GF-D8 (cell line): ENCODE data around the gene ARHGAP19.

Experiments used
- DNase-seq: peaks from one replicate; lab custom pipeline; 2025; lab: John Stamatoyannopoulos, UW

ARHGAP19 gene, protein sequence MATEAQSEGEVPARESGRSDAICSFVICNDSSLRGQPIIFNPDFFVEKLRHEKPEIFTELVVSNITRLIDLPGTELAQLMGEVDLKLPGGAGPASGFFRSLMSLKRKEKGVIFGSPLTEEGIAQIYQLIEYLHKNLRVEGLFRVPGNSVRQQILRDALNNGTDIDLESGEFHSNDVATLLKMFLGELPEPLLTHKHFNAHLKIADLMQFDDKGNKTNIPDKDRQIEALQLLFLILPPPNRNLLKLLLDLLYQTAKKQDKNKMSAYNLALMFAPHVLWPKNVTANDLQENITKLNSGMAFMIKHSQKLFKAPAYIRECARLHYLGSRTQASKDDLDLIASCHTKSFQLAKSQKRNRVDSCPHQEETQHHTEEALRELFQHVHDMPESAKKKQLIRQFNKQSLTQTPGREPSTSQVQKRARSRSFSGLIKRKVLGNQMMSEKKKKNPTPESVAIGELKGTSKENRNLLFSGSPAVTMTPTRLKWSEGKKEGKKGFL

DNA sequence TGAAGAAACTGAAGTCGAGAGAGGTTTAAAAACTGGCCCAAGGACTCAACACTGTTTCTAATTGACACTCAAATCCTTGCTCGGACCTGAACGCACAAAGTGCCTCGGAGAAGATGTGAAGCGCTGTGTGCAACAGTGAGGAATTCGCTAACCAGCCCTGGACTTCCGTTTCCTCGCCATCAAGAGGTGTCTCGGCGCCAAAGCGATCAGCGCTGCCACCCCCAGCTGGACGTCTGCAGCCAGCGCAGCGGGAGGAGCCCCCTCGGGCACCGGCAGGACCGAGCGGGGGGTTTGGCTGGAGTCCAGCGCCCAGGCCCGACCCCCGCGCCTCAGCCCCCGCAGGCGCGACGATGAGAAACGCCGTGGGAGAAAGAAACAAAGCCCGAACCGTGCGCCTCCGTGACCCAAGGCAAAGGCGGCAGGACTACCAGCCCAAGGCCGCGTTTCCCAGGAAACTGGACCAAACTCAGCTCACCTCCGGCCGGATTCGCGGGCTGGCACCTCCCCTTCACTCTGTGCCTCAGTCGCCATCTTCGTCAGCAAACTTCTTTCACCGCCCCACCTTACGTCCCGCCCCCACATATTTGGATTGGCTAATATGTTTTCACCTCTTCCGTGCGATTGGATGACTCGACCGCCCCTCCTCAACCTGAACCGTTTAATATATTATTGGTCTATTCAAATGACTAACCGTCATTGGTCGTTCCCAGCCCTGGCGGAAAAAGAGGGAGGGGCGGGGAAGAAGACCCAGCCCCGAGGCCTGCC is at the start of gene ARHGAP19:
ARHGAP19 (minus strand) TSS at position 541 of the 765 bp plus-strand sequence; CDS start at position 531, 10 bp downstream.
- peak; percentile 97 for DNase-seq

DNA sequence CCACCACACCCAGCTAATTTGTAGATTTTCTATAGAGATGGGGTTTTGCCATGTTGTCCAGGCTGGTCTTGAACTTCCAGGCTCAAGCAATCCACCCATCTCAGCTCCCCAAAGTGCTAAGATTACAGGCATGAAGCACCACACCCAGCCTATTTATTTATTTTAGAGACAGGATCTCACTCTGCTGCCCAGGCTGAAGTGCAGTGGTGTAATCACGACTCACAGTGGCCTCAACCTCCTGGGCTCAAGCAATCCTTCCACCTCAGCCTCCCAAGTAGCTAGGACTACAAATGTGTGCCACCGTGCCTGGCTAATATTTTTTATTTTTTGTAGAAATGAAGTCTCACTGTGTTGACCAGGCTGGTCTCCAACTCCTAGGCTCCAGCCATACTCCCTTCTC is 49.0 kb upstream of the ARHGAP19 start:
- DNase-seq: no peak

DNA sequence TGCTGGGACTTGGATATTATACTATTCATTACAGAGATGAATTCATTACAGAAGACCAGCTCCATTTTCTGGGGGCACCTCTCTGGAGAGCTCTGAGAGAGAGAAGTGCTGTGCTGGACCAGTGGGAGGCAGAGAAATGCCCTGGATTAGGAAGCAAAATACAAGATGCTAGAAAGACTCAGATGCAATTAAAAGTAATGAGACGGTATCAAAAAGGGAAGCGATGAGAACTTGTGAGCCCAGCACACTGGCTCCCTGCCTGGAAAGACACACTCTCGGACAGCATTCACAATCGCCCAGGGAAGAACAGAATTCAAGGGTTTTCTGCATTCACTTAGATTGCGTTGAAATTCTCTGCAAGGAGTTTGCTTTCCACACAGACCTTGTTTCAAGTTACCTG is 45.6 kb upstream of the ARHGAP19 start:
- no peak for DNase-seq

DNA sequence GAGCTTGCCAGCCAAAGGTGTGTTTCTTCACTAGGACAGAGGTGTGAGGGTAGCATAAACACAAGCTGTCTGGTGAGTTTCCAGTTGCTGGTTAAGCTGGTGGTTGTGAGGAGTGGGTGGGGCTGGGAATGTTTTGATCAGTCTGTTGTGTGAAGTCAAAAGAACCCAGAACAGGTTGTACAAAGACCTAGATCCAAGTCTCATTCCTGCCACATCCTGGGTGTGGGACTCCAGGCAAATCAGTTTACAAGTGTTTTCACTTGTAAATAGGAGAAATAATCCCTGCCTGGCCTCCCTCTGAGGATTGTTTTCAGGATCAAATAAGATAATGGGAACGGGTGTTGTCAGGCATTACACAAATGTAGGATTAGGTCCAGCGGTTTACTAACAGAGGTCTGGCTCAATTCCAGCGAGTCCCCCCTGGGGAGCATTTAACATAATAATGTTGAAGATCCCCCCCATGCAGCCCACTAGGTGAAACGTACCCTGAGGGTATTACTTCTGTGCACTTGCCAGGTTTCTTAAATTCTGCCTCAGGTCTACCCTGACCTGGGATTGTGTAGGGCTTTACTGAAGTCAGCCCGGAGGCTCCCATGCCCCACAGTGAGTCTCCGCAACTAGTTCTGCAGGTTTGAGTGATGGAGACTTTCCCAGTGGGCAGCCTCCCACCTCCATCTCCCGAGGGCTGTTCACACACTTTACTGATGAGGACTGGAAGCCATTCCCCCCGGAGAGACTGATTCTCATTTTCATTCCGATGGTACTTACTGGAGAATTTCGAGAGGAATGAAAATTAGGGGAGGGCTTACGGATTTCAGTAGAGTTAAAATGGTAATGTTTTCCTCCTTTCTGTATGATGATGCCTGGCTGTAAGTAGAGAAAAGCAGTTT is 44.8 kb upstream of the ARHGAP19 start:
- DNase-seq: no peak

DNA sequence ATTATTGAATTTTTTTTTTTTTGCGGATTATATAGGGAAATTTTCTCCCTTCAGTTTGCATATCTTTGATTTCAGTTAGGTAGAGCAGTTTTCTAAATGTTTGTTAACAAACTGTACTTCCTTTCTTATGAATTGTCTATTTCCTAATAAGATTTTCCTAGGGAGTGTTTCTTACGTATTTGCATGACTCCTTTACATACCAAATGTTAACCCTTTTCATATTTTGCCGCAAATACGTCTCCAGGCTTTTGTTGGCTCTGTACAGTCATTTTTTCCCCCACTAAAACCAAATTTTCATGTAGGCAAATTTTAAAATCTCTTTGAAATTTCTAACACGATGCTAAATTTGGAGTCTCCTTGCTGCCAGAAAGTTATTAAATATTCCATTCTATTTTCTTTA is 44.0 kb upstream of the ARHGAP19 start:
- DNase-seq: no peak

DNA sequence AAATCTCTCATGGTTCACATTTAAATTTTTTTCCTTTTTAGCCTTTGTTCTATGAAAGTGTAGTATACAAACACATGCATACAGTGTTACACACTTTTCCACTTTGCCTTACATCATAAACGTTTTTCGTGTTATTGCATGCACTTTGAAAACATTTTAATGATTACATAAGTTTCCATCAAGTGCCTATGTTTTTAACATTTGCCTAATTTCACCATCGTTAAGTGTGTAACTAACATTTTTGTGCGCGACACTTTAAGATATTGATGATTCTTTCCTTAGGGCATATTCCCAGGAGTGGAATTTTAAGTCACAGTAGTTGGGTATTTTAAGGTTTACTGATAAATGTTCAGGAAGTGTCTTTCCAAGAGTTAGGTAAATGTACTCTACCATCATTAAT is 43.6 kb upstream of the ARHGAP19 start:
- no peak for DNase-seq

DNA sequence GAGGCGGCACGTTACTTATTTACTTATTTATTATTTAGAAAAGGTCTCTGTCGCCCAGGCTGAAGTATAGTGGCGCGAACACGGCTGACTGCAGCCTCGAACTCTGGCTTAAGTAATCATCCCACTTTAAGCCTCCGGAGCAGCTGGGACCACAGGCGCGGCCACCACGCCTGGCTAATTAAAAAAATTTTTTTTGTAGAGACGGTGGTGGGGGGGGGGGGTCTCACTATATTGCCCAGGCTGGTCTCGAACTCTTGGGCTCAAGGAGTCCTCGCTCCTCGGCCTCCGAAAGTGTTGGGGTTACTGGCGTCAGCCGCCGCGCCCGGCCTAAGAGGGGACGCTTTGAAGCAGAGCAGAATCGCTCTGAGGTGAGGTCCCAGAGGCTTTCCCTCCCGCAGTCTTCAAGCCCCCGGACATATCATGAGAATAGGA is 42.8 kb upstream of the ARHGAP19 start:
- no peak for DNase-seq

DNA sequence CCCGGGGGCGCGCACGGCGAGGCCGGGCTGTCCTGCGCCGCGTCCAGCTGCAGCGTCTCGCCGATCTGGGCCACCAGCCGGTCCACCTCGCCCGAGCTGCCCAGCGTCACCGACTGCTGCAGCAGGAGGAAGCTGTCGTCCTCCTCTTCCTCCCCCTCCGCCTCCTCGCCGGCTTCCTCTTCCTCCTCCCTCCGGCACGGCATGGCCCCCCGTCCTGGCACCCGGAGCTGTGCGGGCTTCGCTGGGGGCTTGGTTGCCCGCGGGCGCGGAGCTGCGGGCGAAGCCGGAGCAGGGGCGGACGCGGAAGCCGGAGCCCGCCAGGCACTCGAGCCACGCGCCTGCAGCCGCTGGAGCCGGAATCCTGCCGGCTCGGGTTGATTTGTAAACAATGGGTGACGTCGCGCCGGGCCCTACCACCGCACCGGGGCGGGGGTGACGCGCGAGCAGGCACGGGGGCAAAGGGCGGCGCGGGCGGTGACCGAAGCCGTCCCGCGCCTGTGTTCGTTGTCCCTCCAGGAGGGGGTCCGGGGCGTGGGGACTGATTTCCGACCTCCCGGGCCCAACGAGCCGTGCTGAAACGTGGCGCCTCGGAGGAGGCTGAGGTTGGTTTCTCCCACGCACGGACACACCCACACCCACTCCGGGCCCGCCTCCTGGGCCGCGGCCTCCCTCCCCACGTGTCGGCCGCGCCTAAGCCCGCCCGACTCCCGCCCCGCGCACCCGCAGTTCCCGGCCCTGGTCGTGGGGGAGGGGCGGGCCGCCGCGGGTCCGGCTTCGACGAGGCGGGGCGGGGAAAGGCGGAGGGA is 42.1 kb upstream of the ARHGAP19 start, which contains the start of gene FRAT2:
FRAT2 (minus strand) TSS at position 360 of the 806 bp plus-strand sequence; CDS start at position 203, 157 bp downstream.
- peak; percentile 60 for DNase-seq

DNA sequence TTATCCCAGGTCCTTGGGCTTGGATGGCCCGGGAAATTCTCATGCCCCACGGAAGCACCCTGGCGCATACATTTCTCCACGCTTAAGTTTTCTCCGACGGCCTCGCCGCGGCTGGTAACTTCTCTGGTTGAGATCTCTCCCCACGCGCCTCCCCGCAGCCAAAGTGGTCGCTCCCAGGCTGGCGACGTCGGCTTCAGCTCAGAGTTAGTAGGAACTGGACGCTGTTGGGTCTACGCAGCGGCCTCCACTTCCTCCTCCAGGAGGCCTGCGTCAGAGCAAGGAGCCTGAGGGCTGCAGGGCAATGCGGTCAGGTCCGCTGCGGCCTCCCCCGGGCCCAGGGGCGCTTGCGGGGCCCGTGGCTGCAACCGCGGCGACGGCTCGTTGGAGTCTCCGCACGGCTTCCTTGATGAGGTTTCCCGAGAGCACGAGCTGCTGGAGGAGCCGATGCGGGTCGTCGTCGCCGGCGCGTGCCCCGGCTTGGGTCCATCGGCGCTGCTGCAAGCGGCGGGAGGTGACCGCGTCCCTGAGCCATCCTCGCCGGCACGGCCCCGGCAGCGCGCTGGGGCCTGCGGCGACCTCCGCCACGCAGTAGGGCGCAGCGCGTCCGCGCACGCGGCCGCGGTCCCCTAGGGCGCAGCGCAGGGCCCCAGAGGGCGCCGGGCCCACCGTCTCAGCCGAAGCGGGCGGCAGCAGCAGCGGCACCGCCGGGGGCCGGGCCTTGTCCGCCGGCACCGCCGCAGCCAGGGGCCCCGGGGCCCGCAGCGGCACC is 41.3 kb upstream of the ARHGAP19 start:
- peak; percentile 51 for DNase-seq

DNA sequence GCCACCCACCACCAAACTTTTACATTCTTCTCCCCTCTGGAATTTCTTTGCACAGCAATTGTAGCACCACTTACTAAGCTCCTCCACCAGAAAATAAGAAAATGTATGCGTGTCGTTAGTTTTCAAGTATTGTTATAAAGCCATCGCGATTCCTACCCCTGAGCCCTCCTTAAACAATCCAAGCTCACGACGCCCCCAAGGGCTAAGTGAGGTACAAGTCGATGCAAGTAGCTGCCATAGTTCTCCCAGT is 40.8 kb upstream of the ARHGAP19 start:
- DNase-seq: no peak

DNA sequence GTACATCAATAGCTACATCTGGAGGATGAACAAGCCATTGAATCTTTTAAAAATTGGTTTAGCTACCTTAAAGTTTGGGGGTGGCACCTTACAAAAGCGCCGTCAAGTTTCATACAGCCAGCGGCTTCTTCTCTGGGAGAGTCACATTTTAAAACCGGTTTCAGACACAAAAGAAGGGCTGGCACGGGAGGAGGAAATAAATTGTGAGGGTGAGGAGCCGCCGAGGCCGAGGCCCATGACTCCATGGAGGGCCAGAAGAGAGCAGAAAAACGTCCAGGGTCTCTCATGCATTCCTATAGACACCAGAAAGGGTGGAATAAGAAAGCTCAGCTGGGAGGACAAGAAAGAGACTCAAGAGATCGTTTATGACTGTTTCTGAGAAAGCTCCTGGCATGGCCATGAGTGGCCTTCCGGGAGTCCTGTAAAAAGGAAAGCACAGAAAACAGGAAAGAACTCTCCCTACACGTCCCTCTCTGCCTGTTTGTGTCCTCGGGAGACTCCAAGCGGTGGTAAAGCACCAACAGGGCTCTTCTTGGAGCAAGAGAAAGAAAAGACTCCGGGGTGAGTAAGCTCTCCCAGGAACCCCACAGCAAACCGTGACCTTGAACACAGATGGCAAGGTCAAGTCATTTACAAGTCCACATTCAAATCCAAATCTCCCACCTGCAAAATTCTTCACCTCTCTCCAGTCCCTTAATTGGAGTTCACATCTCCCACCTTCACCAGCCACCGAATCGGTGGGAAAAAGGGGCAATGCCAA is 40.3 kb upstream of the ARHGAP19 start:
- DNase-seq: no peak

DNA sequence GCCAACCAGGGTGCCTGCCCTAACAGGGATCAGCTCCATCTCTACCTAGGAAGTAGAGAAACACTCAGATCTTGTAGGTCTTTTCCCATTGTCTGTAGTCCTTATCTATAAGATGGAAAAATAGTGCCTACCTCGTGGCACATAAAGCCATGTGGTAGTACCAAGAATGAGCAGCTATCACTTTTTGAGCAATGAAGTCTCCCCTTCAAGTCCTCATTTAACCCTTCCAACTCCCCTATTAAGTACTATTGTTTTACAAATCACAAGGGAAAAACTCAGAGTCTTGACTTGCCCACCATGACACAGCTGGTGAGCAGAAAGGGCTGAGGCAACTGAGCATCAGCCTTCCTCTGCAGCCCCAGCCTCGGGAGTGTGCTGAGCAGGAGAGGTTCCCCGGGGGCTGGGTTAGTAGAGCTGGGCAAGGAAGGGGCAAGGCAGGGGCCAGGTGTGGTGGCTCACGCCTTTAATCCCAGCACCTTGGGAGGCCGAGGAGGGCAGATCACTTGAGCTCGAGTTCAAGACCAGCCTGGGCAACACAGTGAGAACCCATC is 38.8 kb upstream of the ARHGAP19 start:
- no peak for DNase-seq

DNA sequence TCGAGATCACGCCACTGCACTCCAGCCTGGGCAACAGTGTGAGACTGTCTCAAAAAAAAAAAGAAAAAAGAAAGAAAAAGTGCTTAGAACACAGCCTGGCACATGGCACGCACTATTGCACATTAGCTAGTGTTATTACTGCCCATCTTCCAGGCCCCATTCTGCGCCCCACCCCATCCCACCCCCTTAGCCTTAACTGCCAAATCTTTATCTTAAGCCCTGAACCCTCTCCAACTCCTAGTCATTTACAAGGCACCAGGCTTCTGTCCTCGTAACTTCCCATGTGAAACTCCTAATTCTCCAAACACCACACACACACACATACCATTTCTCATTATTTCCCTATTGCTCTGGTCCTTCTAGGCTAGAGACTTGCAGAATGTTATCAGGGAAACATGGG is 37.3 kb upstream of the ARHGAP19 start:
- DNase-seq: no peak

DNA sequence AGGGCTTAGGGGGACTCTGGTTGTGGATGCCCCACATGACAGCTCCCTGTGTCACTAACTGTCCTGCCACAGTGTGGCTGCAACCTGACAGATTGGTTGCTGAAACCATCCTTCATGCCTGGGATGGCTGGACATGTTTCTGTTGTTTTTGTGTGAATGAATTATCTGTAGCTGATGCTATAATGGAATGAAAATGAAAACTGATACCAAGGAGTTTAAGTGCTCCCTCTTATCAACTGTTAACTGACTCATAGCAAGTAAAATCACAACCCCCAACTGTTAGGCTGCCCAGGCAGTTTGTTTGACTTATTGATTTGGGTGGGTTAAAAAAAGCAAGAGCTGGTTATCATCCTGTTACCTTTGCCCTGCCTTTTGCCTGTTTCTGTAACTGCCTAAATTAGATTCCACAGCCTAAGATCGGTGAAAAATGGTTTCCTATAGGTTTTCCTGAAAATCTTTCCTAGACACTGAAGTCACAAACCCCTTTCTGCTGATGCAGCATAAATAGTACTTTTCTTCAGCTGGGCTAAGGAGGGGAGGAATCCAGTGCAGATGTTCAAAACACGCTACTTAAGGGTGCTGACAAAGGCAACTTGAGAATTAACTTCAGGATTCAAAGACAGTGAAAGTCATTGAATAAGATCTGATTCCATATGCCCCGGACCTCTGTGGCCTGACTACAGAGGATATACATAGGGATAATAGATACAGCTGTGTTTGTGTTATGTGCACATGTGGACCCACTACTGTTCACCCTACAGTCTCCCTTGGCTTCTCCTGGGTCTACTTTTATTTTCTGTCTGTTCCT is 36.4 kb upstream of the ARHGAP19 start:
- no peak for DNase-seq

DNA sequence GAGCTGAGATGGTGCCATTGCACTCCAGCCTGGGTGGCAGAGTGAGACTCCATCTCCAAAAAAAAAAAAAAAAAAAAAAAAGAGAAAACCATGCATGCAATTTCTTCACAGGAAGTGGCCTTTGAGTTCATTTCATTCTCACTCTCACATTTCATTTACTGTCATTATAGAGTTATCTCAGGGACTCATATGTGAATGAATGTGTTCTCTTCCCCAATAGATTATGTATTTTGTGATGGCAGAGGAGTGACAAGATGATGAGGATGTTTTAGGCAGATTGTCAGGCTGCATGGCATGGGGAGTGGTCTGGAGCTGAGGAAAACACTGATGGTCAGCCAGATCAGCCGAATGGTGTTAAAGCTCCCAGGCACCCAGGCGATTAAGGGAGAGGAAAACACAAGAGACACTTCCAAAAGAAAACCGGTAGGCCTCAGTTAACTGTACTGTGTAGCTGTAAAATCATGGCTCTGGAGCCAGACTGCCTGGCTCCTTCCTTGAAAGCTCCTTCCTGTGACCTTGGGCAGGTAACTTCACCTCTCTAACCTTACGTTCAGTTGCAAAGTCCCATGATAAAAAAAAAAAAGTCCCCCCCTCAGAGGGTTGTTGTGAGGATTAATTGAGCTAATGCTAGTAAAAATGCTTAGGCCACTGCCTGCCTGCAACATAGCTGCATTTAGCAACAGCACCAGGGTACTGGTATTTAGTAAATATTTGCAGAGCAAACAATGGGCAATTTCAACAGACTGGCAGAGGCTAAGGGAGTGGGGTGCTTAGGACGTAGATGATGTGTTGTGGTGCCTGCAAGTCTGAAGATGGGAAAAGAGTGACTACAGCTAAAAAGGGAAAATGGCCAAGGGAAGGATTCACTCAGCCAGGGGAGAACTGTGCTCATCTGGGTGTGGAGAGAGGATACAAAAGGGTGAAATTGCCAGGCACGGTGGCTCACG is 35.2 kb upstream of the ARHGAP19 start:
- no peak for DNase-seq

DNA sequence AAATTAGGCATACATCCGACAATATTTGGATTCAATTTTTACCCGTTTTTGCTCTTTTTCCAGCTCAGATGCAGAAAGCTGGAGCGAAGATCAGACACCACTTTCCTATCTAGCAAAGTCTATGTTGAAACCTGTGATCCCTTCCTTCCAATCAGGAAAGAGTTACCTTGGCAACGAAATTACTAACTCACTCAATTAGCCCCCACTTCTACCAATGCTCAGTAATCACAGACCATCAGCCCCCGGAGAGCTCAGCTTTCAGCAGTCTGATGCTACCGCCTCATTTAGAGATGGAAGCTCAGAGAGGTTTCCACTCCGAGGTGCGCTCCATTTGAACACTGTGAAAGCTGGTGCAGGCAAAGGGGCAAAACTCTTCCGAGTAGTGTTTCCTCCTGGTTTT is 33.3 kb upstream of the ARHGAP19 start:
- DNase-seq: no peak

DNA sequence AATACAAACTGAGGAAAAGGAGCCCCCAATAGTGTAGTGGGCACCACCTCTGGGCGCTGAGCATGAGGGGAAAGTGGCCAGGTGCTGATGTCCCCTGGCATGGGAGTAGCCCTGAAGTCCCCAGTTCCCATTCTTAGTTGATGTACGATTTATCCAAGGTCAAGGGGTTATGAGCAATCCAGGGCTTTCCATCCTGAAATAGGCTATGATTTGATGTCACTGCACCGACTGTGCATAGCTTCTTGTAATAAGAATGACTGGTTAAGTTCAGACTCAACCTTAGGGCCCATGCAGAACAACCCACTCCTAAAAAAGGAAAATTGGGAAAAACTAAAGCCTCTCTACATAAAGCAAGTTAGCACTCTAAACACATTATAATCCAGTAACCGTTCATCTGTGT is 31.1 kb upstream of the ARHGAP19 start:
- DNase-seq: no peak

DNA sequence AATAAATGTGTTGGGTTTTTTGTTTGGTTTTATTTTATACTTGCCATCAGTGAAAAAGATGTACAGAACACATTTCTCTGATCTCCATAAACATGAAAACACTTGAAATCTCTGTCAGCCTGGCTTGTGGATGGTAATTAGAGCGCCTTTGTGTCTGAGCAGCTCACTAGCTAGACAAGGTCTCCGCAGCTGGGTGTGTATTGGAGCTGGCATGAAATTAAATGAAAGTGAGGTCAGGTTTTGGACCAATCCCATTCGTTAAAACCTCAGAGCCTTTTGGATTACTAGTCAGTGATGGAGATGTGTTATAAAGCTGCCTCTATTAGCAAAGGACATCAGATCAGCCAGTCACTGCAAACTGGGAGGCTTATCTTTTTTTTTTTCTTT is 29.4 kb upstream of the ARHGAP19 start:
- no peak for DNase-seq
